Keratinocyte (primary cell): ENCODE data around the gene WNT1.

Experiments used
- EZH2 ChIP-seq: IDR thresholded peaks from one replicate; pipeline ENCODE4 v1.6.1; 2012; ENCODE audit warnings: inconsistent platforms, mild to moderate bottlenecking, low read length, moderate library complexity
- TF ChIP-seq, protein P1 (sequence below), 3 experiments: IDR thresholded peaks in 1 of 3; conservative IDR thresholded peaks in 1 of 3; optimal IDR thresholded peaks in 1 of 3; 2 replicates in 2 of 3; 3 replicates in 1 of 3; pipeline versions ENCODE3 to v1.5.1; 2011; ENCODE audit warnings: low read length in 3 of 3, mild to moderate bottlenecking in 3 of 3, moderate library complexity in 2 of 3, control low read depth in 1 of 3, inconsistent platforms in 1 of 3; ENCODE audit not compliant: insufficient read depth in 2 of 3; ENCODE audit errors: extremely low read depth in 1 of 3

DNA sequence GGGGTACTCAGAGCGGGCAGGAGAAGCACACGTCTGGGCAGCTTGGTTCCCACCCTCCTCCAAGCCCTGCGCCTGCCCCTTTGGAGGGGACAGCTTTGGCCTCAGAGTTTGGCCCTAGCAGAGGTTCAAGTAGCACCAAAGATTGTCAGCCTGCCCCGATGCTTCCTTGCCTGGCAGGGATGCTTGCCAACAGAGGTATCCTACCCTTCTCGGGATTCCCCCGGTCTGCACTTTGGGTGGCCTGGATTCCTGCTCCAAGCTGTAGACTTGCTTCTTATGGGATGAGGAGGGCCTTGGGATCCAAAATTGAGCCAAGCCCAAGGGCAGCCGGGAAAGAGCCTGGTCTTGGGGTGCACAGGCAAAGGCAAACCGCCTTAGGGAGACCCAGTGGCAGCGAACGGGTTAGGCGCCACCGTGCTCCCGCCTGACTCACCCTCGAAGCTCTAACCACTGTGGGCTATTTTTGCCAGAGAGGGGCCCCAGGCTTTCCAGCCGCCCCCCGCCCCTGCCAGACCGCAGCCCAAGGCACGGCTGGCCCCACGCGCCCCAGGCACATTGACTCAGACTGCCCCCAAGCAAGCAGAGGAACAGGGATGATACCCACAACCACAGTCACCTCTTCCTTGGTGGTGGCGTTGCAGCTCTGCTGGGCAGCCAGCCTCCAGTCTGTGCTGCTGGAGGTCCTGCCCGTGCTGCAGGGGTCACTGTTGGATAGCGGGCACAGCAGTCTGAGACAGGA lies 5.7 kb upstream of the WNT1 start:
- TF ChIP-seq, protein P1, sequence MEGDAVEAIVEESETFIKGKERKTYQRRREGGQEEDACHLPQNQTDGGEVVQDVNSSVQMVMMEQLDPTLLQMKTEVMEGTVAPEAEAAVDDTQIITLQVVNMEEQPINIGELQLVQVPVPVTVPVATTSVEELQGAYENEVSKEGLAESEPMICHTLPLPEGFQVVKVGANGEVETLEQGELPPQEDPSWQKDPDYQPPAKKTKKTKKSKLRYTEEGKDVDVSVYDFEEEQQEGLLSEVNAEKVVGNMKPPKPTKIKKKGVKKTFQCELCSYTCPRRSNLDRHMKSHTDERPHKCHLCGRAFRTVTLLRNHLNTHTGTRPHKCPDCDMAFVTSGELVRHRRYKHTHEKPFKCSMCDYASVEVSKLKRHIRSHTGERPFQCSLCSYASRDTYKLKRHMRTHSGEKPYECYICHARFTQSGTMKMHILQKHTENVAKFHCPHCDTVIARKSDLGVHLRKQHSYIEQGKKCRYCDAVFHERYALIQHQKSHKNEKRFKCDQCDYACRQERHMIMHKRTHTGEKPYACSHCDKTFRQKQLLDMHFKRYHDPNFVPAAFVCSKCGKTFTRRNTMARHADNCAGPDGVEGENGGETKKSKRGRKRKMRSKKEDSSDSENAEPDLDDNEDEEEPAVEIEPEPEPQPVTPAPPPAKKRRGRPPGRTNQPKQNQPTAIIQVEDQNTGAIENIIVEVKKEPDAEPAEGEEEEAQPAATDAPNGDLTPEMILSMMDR (optimal IDR thresholded peaks at IDR 0.05 in 1 of 3, IDR thresholded peaks at IDR 0.05 in 1 of 3, conservative IDR thresholded peaks at IDR 0.05 in 1 of 3; ENCODE audit: extremely low read depth in 1 of 3, insufficient read depth in 2 of 3, low read length in 3 of 3) = peak in 1 of 3 experiments; percentile 26
- TF ChIP-seq EZH2 = no peak
